Measurements from ENCODE around the gene CELF1. TPM values are rescaled to one million over a fixed set of nuclear protein-coding genes. Genes with fewer than 3 reads are reported as not detected.

Gene CELF1
- total and polyA plus RNA-seq, 2 donors (not counting 1 experiment from before 2014, with no cell fraction given), result 52.0 to 153 TPM

DNA sequence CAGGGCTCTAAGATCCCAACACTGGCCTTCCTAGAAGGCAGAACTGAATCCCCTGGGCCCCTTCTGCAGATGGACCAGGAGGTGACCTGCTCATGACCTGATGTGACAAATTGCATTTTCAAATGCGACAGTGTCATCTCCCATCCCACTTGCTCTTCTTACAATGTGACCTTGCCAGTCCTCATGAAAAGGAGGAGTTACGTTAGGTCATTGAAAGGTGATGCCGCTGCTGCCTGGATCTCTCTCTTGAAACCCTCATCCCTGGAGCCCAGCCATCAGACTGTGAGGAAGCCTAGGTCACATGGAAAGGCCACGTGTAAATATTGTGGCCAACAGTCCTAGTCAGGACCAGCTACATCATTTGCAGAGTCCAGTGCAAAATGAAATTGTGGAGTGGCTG lies 47.0 kb upstream of the CELF1 start:
- no peak for TF ChIP-seq EZH2 (IDR thresholded peaks at IDR 0.05; ENCODE audit: borderline replicate concordance, insufficient read depth, low read depth, low read length, poor library complexity, severe bottlenecking)
- TF ChIP-seq, protein P1, sequence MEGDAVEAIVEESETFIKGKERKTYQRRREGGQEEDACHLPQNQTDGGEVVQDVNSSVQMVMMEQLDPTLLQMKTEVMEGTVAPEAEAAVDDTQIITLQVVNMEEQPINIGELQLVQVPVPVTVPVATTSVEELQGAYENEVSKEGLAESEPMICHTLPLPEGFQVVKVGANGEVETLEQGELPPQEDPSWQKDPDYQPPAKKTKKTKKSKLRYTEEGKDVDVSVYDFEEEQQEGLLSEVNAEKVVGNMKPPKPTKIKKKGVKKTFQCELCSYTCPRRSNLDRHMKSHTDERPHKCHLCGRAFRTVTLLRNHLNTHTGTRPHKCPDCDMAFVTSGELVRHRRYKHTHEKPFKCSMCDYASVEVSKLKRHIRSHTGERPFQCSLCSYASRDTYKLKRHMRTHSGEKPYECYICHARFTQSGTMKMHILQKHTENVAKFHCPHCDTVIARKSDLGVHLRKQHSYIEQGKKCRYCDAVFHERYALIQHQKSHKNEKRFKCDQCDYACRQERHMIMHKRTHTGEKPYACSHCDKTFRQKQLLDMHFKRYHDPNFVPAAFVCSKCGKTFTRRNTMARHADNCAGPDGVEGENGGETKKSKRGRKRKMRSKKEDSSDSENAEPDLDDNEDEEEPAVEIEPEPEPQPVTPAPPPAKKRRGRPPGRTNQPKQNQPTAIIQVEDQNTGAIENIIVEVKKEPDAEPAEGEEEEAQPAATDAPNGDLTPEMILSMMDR (IDR thresholded peaks at IDR 0.05), result no peak
- H3K9ac ChIP-seq (ENCODE audit: low read length), result no peak overlapping the region
- no peak overlapping the region for H3K4me3 ChIP-seq (ENCODE audit: control extremely low read depth in 1 of 5, extremely low read depth in 1 of 5, insufficient read depth in 1 of 5, low read depth in 2 of 5, low read length in 4 of 5)
- H3K4me3 Mint-ChIP-seq, result no peak overlapping the region
- no peaks in the 10 kb centered on the region for H4K20me1 ChIP-seq (ENCODE audit: control insufficient read depth, insufficient read depth, low read length, poor library complexity, severe bottlenecking)
- H3K9me3 Mint-ChIP-seq (ENCODE audit: insufficient read depth), result no peaks in the 10 kb centered on the region
- ChIA-PET CTCF (interaction anchor here (0.5 to 1.3 kb wide), 2 partner anchors 14 to 57 kb away, joined by 3 to 4 read pairs; no protein-coding TSS in a partner anchor), POLR2A (no interaction called here)
- H3K27ac ChIP-seq (ENCODE audit: low read length in 2 of 2), result no peak overlapping the region
- DNase-seq (no peak), ATAC-seq (ENCODE audit: low read depth) (no peak)
- H3K4me2 ChIP-seq (replicated peaks; ENCODE audit: low read depth, low read length, poor library complexity, severe bottlenecking), result no peak overlapping the region
- no peaks in the 10 kb centered on the region for H3K4me1 ChIP-seq (ENCODE audit: control insufficient read depth in 2 of 2, insufficient read depth in 2 of 2, low read length in 2 of 2)
- intact Hi-C loops (cut with micrococcal nuclease), result no loop called here
- no peak overlapping the region for H2AFZ ChIP-seq (ENCODE audit: insufficient read depth, low read depth, low read length, poor library complexity, severe bottlenecking)
- H3K27ac Mint-ChIP-seq, result no peak overlapping the region
- peaks cover 17% of the 10 kb centered on the region for H3K27me3 Mint-ChIP-seq
- H3K9me3 ChIP-seq (ENCODE audit: control extremely low read depth in 1 of 3, control insufficient read depth in 2 of 3, insufficient read depth in 1 of 3, low read length in 2 of 3), result no peaks in the 10 kb centered on the region
- WGBS (ENCODE audit: insufficient coverage), result 92% methylated on average over 4 of the region's 4 CpGs
- H3K4me1 Mint-ChIP-seq, result no peaks in the 10 kb centered on the region
- H3K27me3 ChIP-seq (replicated peaks in 1 of 4; ENCODE audit: control extremely low read depth in 1 of 4, control insufficient read depth in 3 of 4, insufficient read depth in 4 of 4, low read length in 3 of 4), result peaks cover 0 to 8% (median 1%) of the 10 kb centered on the region in 4 experiments
- no peaks in the 10 kb centered on the region for H3K36me3 ChIP-seq (replicated peaks in 1 of 2; ENCODE audit: control extremely low read depth in 1 of 2, control insufficient read depth in 1 of 2, extremely low read depth in 1 of 2, insufficient read depth in 2 of 2, low read length in 1 of 2)
- H3K79me2 ChIP-seq (ENCODE audit: control insufficient read depth, insufficient read depth, low read length), result no peaks in the 10 kb centered on the region

DNA sequence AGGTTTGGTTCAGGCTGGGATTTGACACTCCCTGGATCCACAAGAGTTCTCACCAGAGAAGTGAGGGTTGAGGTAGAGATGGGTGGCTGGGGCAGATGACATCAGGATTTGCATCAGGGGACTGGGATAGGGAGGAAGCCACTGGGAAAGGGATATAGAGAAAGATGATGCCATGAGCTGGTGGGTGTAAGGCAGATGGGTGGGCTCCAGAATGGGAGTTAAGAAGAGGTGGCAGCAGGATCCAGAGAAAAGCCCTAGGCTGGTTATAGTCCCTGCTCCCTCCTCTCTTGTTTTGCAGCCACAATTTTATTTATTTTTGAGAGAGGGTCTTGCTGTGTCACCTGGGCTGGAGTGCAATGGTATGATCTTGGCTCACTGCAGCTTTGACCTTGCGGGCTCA lies 43.0 kb upstream of the CELF1 start:
- intact Hi-C loops (cut with micrococcal nuclease), result no loop called here
- Histone ChIP-seq H4K20me1 (ENCODE audit: control insufficient read depth, insufficient read depth, low read length, poor library complexity, severe bottlenecking) (no peaks in the 10 kb centered on the region), H3K36me3 (replicated peaks in 1 of 2; ENCODE audit: control extremely low read depth in 1 of 2, control insufficient read depth in 1 of 2, extremely low read depth in 1 of 2, insufficient read depth in 2 of 2, low read length in 1 of 2) (no peaks in the 10 kb centered on the region), H3K4me2 (replicated peaks; ENCODE audit: low read depth, low read length, poor library complexity, severe bottlenecking) (no peak overlapping the region), H3K4me3 (ENCODE audit: control extremely low read depth in 1 of 5, extremely low read depth in 1 of 5, insufficient read depth in 1 of 5, low read depth in 2 of 5, low read length in 4 of 5) (no peak overlapping the region), H2AFZ (ENCODE audit: insufficient read depth, low read depth, low read length, poor library complexity, severe bottlenecking) (no peak overlapping the region), H3K79me2 (ENCODE audit: control insufficient read depth, insufficient read depth, low read length) (no peaks in the 10 kb centered on the region), H3K9ac (ENCODE audit: low read length) (no peak overlapping the region), H3K4me1 (ENCODE audit: control insufficient read depth in 2 of 2, insufficient read depth in 2 of 2, low read length in 2 of 2) (peaks cover 15% of the 10 kb centered on the region in 2 donors), H3K27me3 (replicated peaks in 1 of 4; ENCODE audit: control extremely low read depth in 1 of 4, control insufficient read depth in 3 of 4, insufficient read depth in 4 of 4, low read length in 3 of 4) (peaks cover 0 to 40% (median 20%) of the 10 kb centered on the region in 4 experiments), H3K9me3 (ENCODE audit: control extremely low read depth in 1 of 3, control insufficient read depth in 2 of 3, insufficient read depth in 1 of 3, low read length in 2 of 3) (no peaks in the 10 kb centered on the region), H3K27ac (ENCODE audit: low read length in 2 of 2) (no peak overlapping the region)
- ChIA-PET CTCF (no interaction called here), POLR2A (no interaction called here)
- no peaks in the 10 kb centered on the region for H3K9me3 Mint-ChIP-seq (ENCODE audit: insufficient read depth)
- peaks cover 42% of the 10 kb centered on the region for H3K27me3 Mint-ChIP-seq
- no peak overlapping the region for H3K27ac Mint-ChIP-seq
- no peak overlapping the region for H3K4me3 Mint-ChIP-seq
- TF ChIP-seq, protein P1 (IDR thresholded peaks at IDR 0.05), result no peak
- TF ChIP-seq EZH2 (IDR thresholded peaks at IDR 0.05; ENCODE audit: borderline replicate concordance, insufficient read depth, low read depth, low read length, poor library complexity, severe bottlenecking), result no peak
- H3K4me1 Mint-ChIP-seq, result peaks cover 9% of the 10 kb centered on the region
- DNase-seq (no peak), ATAC-seq (ENCODE audit: low read depth) (no peak)
- 100% methylated on average over 1 of the region's 1 CpG for WGBS (ENCODE audit: insufficient coverage)
